HG02938 (cell line): ENCODE measurements around the gene SYVN1.
A peak's percentile ranks its signal among the peaks of the same experiment; 100 is the strongest.
"Not testable (repeated sequence)": the region's sequence is repeated elsewhere in the genome, so short reads cannot be mapped to it uniquely, and the experiment has no call there.

Experiments used
- ATAC-seq: cut with Tn5 transposase; IDR thresholded peaks from one replicate; pipeline ENCODE4 v1.9.1; 2021; ENCODE audit warnings: mild to moderate bottlenecking, moderate library complexity; ENCODE audit not compliant: unreplicated experiment

SYVN1 gene

DNA sequence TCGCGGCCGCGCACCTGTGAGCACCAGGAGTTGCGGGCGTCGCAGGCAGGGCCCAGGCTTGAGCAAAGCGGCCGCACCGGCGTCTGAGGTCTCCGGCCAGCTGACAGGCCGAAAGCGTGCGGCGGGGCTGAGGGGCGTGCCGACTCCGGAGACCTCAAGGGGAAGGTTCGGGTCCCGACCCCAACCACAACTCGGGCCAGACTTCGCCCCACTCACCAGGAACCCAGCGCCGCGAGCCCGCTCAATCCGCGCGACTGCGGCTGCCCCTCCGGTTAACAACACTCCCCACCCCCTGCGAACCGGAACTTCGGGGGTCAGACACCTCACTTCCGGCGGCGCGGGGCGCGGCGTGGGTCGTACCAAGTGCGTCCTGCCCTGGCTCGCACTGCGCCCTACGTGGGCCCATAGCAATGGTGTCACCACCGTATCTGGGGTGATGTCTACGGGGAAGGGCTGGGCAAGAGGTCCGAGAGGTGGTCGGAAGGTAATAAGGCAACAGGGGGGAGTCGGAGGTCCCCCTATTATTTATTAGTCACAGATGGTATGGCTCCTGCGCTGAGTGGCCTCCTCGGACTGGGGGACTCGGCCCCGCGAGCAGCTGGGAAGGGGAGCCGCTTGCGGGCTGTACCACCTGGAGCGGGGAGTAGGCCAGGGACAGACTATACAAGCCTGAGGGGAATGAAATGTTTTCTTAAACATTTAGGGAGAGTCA is at the start of gene SYVN1:
TSS of gene SYVN1 (minus strand) at position 280 of the 712 bp plus-strand sequence. CDS start 918 bp downstream, outside the sequence.
- ATAC-seq, result peak; percentile 54

- ATAC-seq, result no peak
These were observed 49.0 kb upstream of the SYVN1 start for GRCh38 chr11:65183201-65183891.

DNA sequence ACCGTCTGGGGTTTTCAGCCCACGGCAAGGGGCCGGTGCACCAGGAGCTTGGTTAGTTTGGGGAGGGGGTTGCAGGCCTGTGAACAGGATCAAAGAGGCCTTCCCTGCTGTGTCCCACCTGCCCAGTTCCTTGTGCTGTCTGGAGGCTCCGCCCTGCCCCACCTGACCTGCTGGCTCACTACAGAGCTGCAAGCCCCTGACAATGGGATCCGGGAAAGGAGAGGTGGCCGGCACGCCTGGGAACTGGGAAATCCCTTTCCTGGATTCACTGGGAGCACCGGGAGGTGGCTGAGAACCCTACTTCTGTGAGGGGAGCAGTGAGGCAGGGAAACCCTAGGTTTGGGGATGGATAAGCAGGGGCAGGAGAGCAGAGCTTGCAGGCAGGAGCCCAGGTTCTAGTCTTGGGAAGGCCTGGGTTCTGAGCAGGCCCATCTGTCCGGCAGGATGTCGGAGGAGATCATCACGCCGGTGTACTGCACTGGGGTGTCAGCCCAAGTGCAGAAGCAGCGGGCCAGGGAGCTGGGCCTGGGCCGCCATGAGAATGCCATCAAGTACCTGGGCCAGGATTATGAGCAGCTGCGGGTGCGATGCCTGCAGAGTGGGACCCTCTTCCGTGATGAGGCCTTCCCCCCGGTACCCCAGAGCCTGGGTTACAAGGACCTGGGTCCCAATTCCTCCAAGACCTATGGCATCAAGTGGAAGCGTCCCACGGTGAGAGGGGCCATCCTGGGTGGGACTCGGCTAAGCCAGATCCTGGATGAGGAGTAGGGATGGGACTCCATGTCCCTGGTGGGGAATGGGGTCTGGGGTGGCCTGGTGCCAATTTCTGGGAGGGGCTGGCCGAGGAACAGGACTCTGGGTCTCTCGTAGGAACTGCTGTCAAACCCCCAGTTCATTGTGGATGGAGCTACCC is 48.2 kb upstream of the SYVN1 start:
- no peak for ATAC-seq

DNA sequence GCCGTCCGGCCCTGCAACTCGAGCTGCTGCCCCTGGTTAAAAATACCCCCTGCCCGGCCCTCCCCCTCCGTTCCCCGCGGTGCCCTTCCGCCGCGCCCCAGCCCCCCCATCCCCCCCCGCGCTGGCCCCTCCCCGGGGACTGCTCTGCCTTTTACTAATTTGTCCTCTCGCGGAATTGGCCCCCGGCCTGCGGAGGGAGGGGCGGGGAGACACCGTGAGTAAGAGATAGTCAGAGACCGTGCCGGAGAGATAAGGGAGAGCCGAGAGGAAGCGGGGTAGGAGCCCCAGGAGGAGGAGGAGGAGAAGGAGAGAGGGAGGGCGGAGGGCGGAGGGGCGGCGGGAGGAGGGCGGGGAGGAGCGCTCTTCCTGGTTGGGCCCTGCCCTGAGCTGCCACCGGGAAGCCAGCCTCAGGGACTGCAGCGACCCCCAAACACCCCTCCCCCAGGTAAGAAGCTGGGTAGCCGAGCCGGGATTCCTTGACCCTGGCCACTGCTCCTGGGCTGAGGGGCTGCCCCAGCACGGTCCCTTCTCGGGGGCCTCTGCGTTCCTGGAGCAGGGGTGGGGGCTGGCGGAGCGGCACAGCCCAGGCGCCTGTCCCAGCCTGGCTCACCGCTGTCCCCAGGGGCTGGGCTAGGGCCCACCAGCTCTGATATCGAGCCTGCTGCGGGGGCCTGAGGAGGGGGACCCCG is 47.4 kb upstream of the SYVN1 start, which contains the start of gene CAPN1:
TSS of gene CAPN1 (plus strand) at position 360 of the 689 bp plus-strand sequence. CDS start 774 bp downstream, outside the sequence.
- ATAC-seq, result peak; percentile 58

DNA sequence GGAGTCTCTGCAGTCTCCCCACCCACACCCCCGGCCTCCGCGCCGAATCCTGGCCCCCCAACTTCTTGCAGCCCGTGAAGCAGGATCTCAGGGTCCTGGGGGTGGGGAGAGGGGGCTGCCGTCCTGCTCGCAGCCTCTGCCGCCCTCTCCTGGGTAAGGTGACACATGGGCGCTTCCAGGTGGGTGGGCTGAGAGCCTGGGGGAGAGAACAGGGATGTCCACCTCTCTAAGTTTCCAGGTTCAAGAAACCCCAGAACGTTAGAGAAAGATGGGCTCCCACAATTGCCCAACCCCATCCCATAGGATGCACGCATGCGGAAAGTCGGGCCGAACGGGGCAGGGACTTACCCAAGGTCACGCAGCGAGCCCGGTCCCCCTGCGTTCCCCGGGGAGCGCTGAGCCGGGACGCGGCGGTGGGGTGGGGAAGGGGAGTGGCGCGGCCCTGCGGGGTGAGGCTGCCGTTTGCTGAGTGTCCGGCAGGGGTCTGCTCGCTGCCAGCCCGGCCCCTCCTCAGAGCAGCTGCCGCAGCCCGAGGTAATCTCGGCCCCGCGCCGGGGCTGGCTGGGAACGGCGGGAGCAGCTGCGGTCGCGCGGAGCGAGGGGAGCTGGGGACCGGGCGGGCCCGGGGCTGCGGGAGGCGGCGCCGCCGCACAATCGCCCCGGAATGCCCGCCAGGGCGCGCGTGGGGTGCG is 46.7 kb upstream of the SYVN1 start:
- peak; percentile 55 for ATAC-seq

GRCh38 chr11:65174571-65175010 is 40.3 kb upstream of the SYVN1 start:
- not testable (repeated sequence) for ATAC-seq

GRCh38 chr11:65172600-65172999 is 38.3 kb upstream of the SYVN1 start:
- ATAC-seq, result no peak

- ATAC-seq, result no peak
These were observed 35.8 kb upstream of the SYVN1 start, which contains the start of gene SPDYC for GRCh38 chr11:65170058-65170534. Gene SPDYC, plus strand, starts transcription at chr11:65170233. Its CDS starts 1,125 bp downstream, at chr11:65171358.

DNA sequence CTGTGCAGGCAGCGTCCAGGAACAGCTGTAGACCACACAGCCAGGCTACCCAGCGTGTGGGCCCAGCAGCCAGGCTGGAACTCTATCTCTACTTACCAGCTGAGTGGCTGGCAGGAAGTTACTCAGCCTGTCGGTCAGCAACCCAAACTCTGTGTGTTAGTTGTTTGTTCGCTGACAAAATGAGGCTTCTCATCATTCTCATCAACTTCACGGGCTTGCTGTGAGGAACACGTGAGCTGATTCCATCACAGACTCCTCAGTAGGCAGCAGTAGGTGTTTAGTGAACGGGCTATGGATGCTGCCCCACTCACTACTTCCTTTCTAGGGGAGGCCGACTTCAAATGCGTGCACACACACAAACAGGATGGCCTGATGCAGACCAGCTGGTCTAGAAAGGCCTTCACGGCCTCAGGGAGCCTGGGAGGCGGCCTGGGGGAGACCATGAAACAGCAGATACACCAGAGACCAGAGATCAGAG is 34.9 kb upstream of the SYVN1 start:
- ATAC-seq, result no peak

DNA sequence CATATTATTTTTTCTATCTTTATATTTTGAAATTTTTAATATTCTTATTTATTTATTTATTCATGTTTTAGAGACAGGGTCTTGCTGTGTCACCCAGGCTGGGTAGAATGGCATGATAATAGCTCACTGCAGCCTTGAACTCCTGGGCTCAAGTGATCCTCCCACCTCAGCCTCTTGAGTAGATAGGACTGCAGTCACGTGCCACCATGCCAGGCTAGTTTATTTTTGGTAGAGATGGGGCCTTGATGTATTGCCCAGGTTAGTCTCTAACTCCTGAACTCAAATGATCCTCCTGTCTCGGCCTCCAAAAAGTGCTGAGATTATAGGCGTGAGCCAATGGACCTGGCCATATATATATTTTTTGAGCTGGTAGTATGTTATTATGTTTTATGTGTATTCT is 33.3 kb upstream of the SYVN1 start:
- no peak for ATAC-seq

DNA sequence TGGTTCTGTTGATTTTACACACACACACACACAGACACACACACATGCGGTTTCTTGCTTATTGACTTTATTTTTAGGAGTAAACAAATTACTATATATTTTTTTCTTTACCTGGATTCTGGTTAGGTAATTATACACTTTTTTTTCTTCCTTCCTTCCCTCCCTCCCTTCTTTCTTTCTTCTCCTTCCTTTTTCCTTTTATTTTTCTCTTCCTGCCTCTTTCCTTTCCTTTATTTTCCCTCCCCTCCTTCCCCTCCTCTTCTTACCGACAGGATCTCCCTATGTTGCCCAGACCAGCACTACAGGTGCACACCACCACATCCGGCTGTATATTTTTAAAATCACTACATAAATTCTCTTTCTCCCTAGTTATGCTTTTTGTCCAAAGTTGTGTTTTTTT is 32.6 kb upstream of the SYVN1 start:
- no peak for ATAC-seq

DNA sequence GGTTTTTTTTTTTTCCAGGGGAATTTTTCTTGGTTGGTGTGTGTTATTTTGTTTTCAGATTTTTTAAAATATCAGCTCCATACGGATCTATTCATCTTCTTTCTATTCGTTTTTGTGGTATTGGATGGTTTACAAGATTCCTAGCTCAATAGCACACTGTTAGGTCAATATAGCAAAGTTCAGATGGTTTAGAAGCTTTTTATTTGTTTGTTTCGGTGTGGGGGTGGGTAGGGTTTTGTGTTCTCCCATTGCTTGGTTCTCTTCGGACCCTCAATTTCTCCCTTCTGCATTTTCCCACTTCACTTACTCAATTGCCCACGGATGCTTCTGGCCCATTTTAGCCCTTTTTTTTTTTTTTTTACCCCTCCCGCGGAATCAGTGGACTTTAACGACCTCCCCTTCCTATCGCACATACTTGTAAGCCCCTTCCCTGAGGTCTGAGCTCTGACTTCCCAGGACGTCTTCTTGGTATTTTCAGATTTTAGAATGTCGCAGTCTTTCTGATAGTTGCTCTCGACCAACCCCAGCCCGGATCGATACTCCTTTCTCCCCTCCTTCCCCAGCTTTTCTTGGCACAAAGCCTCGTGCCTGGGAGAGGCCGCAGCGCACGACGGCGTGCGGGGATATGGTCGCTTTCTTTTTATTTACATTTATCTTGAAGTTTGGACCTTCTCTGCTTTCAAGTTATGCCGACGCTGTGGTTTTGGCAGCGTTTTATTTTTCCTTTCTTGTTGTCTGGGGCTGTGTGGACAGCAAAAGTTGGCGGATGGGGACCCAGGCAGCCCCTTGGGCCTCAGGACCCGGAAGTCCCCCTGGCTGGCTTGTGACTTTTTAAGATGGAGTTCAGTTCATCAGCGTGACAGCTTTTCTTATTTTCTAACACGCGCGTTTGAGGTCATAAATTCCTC is 31.3 kb upstream of the SYVN1 start:
- ATAC-seq, result no peak

DNA sequence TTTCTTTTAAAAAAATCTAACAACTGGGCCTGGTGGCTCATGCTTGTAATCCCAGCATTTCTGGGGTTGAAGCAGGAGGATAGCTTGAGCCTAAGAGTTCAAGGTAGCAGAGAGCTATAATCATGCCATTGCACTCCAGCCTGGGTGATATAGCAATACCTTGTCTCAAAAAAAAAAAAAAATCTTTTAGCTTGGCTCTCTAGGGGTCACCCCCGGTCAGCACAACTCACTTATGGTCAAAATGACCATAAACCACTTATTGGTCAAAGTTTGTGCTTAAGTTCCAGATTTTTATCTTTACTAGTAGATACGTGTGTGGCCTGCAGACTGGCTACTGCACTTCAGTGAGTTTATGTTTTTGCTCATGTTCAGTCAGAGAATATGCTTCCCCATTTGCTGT is 29.4 kb upstream of the SYVN1 start:
- ATAC-seq, result no peak

GRCh38 chr11:65160643-65161042 is 26.3 kb upstream of the SYVN1 start:
- no peak for ATAC-seq

DNA sequence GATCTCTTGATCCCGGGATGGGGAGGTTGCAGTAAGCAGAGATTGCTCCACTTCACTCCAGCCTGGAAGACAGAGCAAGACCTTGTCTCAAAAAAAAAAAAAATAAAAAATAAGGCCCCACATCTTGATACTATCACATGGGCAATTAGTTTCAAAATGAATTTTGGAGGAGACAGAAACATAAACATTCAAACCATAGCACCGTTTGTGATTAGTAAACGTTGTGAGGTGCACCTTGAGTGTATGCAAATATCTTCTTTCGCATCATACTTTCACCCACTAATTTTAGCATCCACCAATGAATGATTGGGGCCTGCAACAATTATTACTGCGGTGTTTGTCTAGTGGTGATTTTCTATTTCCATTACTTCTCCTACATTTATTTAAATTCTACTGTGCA is 24.7 kb upstream of the SYVN1 start:
- no peak for ATAC-seq

DNA sequence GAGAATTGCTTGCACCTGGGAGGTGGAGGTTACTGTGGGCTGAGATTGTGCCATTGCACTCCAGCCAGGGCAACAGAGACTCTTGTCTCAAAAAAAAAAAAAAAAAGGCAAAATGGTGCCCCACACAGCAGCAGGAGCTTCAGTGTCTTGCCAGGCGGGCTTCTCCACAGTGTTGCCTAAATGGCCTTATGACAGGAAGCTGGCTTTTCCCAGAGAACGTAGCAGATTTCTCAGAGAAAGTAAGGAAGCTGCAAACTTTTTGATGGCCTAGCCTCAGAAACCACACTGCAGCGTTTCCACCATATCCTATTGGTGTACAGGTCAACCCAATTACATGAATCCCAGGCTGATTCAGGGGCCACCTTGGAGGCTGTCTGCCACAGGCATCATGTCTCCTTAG is 23.0 kb upstream of the SYVN1 start:
- no peak for ATAC-seq

- no peak for ATAC-seq
These were observed 22.6 kb upstream of the SYVN1 start for GRCh38 chr11:65156926-65157325.

DNA sequence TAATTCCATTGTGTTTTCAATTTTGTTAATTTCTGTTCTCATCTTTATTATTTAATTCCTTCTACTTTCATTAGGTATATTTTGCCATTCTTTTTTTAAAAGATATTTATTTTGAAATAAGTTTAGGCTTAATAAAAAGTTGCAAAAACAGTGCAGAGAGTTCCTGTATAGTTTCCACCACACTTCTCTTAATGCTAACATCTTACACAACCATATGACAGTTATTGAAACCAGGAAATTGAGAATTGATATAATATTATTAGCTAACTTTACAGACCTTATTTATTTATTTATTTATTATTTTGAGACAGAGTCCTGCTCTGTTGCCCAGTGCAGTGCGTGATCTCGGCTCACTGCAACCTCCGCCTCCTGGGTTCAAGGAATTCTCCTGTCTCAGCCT is 21.9 kb upstream of the SYVN1 start:
- ATAC-seq, result no peak

- ATAC-seq, result no peak
These were observed 17.8 kb upstream of the SYVN1 start for GRCh38 chr11:65152122-65152521.
